LNCAP (cell line): ENCODE results near the gene VDR.

Experiments
- CTCF ChIP-seq: fragments of 450-650 bp; IDR thresholded peaks from 2 replicates; pipeline ENCODE4 v1.5.1; 2017; ENCODE audit warnings: mild to moderate bottlenecking

The VDR gene

GRCh38 chr12:47856094-47856493 is 48.7 kb downstream of the VDR start:
- no peak for TF ChIP-seq CTCF

- TF ChIP-seq CTCF, result no peak
Observed at GRCh38 chr12:47855502-47855901, 49.3 kb downstream of the VDR start.

DNA sequence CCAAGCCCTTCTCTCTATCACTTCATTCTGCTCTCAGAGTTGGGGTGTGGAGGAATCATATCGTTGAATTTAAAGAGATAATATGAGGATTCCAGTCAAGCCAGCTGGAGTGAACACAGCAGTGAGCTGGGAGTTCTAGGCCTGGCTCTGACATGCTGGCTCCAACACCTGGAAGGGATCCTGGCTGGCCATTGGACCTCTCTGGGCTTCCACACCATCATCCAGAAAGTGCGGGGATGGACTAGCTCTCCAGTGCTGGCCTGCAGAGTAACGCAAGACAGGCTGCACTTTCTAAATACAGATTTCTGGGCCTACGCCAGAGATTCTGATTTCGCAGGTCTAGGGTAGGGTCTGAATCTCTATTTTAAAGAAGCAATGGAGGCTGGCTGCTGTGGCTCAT is 50.3 kb downstream of the VDR start:
- no peak for TF ChIP-seq CTCF

- TF ChIP-seq CTCF, result no peak
Observed at GRCh38 chr12:47852096-47852571, 52.7 kb downstream of the VDR start.

- no peak for TF ChIP-seq CTCF
Observed at GRCh38 chr12:47851303-47851952, 53.4 kb downstream of the VDR start.

DNA sequence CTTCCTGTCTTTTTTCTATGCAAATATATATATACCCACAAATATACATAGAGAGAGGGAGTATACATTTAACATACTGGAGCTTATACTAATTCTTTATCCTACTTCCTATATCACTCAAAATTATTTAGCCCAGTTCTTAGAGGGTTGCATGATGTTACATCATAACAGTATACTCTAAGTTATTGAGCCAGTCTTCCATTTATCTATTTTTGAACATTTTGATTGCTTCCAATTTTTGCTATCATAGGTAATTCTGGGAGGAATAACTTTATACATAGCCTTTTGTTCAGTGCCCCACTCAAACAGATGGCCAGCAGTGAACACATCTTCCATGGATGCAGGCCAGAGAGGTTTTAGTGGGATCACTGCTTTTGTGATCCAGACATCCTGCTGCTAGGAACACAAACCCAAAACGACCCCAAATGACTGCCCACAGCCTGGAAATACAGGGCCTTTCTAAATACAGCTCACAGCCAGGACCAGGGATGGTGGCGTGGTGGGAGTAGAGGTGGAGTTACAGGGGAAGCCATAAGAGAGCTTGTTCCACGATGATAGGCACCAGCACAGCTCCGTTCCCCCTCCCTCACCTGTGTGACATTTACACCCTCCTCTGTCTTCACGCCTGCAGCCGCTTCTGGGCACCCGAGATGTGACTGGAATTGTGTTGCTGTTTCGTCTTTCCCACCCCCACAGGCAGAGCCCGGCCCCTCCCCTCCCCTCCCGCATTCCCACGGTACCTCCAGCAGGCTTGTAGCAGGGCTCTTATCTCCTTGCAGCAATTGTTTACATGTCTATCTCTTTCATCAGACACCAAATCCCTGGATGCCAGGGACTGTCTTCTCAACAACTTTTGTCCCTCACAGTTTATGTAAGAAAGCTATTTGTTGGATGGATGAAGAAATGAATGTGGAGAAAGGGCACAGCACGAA is 54.4 kb downstream of the VDR start:
- no peak for TF ChIP-seq CTCF

DNA sequence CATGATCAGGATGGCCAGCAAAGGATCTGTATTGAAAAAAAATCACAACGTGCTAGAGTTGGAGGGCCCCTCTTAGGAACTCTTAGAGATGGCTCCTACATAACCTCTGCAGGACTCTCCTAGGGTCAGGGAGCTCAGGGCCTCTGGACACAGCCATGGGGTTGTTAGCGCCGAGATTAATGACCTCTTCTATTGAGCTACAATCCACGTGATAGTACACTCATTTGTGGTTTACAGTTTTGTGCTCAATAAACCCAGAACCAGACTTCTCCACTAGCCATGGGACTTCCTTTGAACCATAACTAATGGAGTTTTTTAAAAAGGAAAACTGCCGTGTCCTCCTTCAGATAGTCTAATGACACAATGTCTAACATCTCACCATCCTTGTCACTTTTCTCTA is 55.5 kb downstream of the VDR start:
- TF ChIP-seq CTCF, result no peak
